ENCODE data around the gene TMEM141.

- TF ChIP-seq CTCF (conservative IDR thresholded peaks at IDR 0.05 in 1 of 2, IDR thresholded peaks at IDR 0.05 in 1 of 2; ENCODE audit: low read depth in 1 of 2, low read length in 2 of 2) = no peak
- no peak for TF ChIP-seq EZH2 (IDR thresholded peaks at IDR 0.05; ENCODE audit: low read length, missing control alignments)
Measured at GRCh38 chr9:136838314-136839228, 47.4 kb downstream of the TMEM141 start.

All from fibroblast of lung (primary cell).